ENCODE measurements around the gene PRND.

PRND gene, protein sequence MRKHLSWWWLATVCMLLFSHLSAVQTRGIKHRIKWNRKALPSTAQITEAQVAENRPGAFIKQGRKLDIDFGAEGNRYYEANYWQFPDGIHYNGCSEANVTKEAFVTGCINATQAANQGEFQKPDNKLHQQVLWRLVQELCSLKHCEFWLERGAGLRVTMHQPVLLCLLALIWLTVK

DNA sequence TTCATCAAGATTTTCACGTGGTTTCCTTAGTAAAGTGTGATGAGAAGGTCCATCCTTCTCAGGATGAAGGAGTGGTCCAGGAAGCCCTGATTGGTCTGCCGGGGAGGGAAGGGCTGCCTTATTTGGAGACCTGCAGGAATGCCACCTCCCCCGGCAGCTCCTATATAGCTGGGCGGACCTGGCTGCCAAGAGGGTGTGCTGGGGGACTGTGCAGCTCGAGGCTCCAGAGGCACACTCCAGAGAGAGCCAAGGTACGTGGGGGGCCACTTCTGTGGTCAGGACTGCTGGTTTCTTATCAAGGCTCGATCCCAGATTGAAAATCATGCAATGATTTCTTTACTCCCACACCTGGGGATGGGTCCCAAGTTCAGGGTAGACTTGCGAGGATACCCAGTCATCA, at the start of gene PRND:
PRND (plus strand) TSS at position 191 of the 400 bp plus-strand sequence. CDS start 2,643 bp downstream, outside the sequence.
- Histone ChIP-seq H3K27me3 (ENCODE audit: insufficient read depth, low read length) (peaks cover 8% of the 10 kb centered on the region), H3K9me3 (ENCODE audit: low read length) (no peaks in the 10 kb centered on the region), H3K4me1 (ENCODE audit: insufficient read depth, low read length) (peaks cover 21% of the 10 kb centered on the region), H2AFZ (ENCODE audit: low read depth, low read length) (peak within 1 kb of the TSS; percentile 17), H3K36me3 (ENCODE audit: insufficient read depth, low read length) (no peaks in the 10 kb centered on the region), H3K4me3 (ENCODE audit: low read length) (peak within 1 kb of the TSS; percentile 38)

DNA sequence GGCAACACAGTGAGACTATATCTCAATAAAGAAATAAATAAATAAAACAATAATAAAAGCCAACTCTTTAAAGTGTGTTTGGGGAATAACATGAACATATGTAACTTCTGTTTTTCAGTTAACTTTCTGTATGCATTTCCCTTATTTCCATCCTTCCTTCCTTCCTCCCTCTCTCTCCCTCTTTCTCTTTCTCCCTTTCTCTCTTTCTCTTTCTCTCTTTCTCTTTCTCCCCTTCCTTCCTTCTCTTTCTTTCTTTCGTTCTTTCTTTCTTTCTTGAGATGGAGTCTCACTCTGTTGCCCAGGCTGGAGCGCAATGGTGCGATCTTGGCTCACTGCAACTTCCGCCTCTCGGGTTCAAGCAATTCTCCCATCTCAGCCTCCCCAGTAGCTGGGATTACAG, 48.8 kb upstream of the PRND start:
- Histone ChIP-seq H3K27me3 (ENCODE audit: insufficient read depth, low read length) (no peaks in the 10 kb centered on the region), H3K4me3 (ENCODE audit: low read length) (no peak overlapping the region), H3K36me3 (ENCODE audit: insufficient read depth, low read length) (no peaks in the 10 kb centered on the region), H2AFZ (ENCODE audit: low read depth, low read length) (no peak overlapping the region), H3K4me1 (ENCODE audit: insufficient read depth, low read length) (no peaks in the 10 kb centered on the region), H3K9me3 (ENCODE audit: low read length) (no peaks in the 10 kb centered on the region)

DNA sequence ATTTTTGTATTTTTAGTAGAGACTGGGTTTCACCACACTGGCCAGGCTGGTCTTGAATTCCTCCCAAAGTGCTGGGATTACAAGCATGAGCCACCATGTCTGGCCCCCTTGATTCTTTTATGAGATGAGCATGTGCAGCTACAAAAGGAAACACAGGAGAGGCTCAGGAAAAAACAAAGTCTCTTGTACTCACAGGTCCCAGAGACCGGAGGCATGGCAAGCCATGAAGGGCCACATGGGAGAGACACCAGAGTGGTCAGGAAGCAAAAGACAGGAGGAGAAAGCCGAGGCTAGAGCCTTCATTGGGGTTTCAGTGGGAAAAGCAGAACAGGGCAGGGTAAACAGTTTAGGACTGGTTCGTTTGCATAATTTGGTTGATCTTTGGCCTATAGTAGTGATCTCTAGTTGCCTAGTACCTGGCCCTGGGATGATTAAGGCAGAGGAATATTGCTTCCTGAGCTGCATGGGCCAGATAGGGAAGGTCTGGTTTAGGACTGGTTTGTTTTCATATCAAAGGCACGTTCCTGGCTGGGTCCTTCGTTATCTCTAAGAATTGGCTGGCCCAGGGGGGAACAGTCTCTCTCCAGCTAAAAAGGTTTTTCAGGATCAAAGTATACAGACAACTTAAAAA, 48.2 kb upstream of the PRND start:
- Histone ChIP-seq H3K4me3 (ENCODE audit: low read length) (no peak overlapping the region), H3K36me3 (ENCODE audit: insufficient read depth, low read length) (no peaks in the 10 kb centered on the region), H2AFZ (ENCODE audit: low read depth, low read length) (no peak overlapping the region), H3K27me3 (ENCODE audit: insufficient read depth, low read length) (no peaks in the 10 kb centered on the region), H3K9me3 (ENCODE audit: low read length) (no peaks in the 10 kb centered on the region), H3K4me1 (ENCODE audit: insufficient read depth, low read length) (no peaks in the 10 kb centered on the region)

DNA sequence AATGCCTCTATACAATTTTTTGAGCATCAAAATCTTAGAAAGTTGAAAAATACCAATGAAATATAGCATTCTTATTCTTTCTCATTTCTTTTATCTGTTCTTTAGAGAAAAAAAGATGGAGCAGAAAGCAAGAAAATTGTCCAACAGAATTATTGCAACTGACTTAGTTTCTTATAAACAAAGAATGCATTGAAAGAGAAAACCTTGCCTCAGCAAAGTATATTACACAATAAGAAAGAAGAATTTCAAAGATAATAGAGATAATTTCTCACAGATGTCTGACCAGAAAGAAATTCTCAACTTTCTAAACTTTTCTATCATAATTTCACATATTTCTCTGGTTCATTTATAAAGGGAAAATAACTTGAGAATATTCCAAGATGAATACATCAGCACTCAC, 47.0 kb upstream of the PRND start:
- H3K4me1 ChIP-seq (ENCODE audit: insufficient read depth, low read length): no peaks in the 10 kb centered on the region
- no peaks in the 10 kb centered on the region for H3K36me3 ChIP-seq (ENCODE audit: insufficient read depth, low read length)
- no peaks in the 10 kb centered on the region for H3K27me3 ChIP-seq (ENCODE audit: insufficient read depth, low read length)
- H2AFZ ChIP-seq (ENCODE audit: low read depth, low read length): no peak overlapping the region
- H3K4me3 ChIP-seq (ENCODE audit: low read length): no peak overlapping the region
- H3K9me3 ChIP-seq (ENCODE audit: low read length): no peaks in the 10 kb centered on the region

DNA sequence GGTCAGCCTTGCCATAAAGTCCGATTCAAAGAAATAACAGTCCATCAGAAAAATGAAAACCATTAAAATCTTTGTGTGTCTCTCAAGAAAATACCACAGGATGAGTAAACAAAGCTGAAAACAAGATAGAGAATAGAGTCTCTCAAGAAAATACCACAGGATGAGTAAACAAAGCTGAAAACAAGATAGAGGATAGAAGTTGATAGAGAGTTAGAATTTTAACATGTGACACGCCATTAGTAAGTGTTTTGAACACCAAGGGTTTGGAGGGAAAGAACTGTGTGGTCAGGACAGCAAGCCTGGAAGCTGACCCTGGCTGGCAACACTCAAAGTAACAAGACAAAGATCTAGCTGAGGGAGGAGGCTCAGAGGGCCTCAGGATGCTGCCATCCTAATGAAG, 43.9 kb upstream of the PRND start:
- Histone ChIP-seq H3K4me3 (ENCODE audit: low read length) (no peak overlapping the region), H3K9me3 (ENCODE audit: low read length) (no peaks in the 10 kb centered on the region), H2AFZ (ENCODE audit: low read depth, low read length) (no peak overlapping the region), H3K36me3 (ENCODE audit: insufficient read depth, low read length) (no peaks in the 10 kb centered on the region), H3K27me3 (ENCODE audit: insufficient read depth, low read length) (no peaks in the 10 kb centered on the region), H3K4me1 (ENCODE audit: insufficient read depth, low read length) (no peaks in the 10 kb centered on the region)

DNA sequence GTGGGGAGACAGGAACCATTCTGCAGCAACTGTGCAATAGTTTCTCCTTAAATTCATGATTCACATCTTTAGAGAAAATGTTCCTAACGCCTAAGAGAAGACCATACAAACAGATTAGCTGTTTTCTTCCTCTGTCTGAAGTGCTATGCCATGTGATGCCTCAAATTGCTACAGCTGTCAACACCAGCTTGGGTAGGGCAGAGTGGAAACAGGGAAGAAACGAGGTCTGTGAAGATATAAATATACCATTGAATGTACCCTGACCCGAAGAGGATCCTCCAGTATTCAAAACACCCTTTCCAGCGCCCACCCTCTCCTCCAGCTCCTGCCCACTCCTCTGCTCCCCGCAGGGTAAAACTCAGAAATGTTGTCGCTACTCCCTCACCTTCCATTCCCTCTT, 40.3 kb upstream of the PRND start:
- Histone ChIP-seq H3K36me3 (ENCODE audit: insufficient read depth, low read length) (no peaks in the 10 kb centered on the region), H3K27me3 (ENCODE audit: insufficient read depth, low read length) (peaks cover 4% of the 10 kb centered on the region), H3K9me3 (ENCODE audit: low read length) (no peaks in the 10 kb centered on the region), H3K4me1 (ENCODE audit: insufficient read depth, low read length) (peaks cover 6% of the 10 kb centered on the region), H3K4me3 (ENCODE audit: low read length) (no peak overlapping the region), H2AFZ (ENCODE audit: low read depth, low read length) (no peak overlapping the region)

DNA sequence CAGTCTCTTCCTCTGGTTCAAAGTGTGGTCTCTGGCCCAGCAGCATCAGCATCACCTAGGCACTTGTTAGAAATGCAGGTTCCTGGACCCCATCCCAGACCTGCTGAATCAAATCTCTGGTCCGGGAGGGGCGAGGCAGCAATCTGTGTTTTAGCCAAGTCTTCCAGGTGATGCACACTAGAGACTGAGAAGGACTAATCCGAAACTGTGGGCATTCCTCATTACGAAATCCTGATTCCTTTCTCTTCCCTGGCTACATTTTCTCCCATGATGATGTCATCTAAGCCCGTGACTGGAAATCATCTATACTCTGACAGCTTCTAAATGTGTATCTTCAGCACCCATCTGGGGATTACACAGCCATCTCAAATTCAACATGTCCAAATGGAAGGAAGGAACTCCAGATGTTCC, 39.7 kb upstream of the PRND start:
- Histone ChIP-seq H3K27me3 (ENCODE audit: insufficient read depth, low read length) (peaks cover 4% of the 10 kb centered on the region), H3K4me3 (ENCODE audit: low read length) (no peak overlapping the region), H2AFZ (ENCODE audit: low read depth, low read length) (no peak overlapping the region), H3K36me3 (ENCODE audit: insufficient read depth, low read length) (no peaks in the 10 kb centered on the region), H3K4me1 (ENCODE audit: insufficient read depth, low read length) (peaks cover 6% of the 10 kb centered on the region), H3K9me3 (ENCODE audit: low read length) (no peaks in the 10 kb centered on the region)

DNA sequence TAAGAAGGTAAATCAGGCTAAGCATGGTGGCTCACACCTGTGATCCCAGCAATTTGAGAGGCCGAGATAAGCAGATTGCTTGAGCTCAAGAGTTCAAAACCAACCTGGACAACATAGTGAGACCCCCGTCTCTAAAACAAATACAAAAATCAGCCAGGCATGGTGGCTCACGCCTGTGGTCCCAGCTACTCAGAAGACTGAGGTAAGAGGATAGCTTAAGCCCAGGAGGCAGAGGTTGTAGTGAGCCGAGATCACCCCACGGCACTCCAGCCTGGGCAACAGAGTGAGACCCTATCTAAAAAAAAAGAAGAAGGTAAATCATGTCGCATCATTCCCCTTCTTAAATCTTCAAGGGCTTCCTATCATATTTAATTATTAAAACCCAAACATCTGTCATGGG, 39.0 kb upstream of the PRND start:
- no peak overlapping the region for H3K4me3 ChIP-seq (ENCODE audit: low read length)
- peaks cover 6% of the 10 kb centered on the region for H3K4me1 ChIP-seq (ENCODE audit: insufficient read depth, low read length)
- H2AFZ ChIP-seq (ENCODE audit: low read depth, low read length): no peak overlapping the region
- H3K9me3 ChIP-seq (ENCODE audit: low read length): no peaks in the 10 kb centered on the region
- peaks cover 4% of the 10 kb centered on the region for H3K27me3 ChIP-seq (ENCODE audit: insufficient read depth, low read length)
- H3K36me3 ChIP-seq (ENCODE audit: insufficient read depth, low read length): no peaks in the 10 kb centered on the region

DNA sequence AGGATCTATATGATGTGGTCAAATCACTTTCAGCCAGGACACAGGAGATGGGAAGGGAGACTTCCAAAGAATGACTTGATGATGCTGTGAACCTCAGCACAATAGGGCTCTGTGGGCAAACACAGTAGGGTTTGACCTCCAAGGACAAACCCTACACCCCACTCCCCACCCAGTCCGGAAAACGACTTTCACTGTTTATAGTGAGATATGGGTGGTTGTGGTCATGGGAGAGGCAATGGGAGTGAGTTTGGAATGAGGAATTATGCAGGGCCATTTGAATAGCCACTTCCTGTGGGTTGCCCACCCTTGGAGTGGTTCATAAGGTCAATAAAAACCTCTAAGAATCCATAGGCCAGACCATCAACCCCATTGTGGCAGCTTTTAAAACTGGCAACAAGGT, 38.4 kb upstream of the PRND start:
- peaks cover 4% of the 10 kb centered on the region for H3K27me3 ChIP-seq (ENCODE audit: insufficient read depth, low read length)
- H3K9me3 ChIP-seq (ENCODE audit: low read length): no peaks in the 10 kb centered on the region

DNA sequence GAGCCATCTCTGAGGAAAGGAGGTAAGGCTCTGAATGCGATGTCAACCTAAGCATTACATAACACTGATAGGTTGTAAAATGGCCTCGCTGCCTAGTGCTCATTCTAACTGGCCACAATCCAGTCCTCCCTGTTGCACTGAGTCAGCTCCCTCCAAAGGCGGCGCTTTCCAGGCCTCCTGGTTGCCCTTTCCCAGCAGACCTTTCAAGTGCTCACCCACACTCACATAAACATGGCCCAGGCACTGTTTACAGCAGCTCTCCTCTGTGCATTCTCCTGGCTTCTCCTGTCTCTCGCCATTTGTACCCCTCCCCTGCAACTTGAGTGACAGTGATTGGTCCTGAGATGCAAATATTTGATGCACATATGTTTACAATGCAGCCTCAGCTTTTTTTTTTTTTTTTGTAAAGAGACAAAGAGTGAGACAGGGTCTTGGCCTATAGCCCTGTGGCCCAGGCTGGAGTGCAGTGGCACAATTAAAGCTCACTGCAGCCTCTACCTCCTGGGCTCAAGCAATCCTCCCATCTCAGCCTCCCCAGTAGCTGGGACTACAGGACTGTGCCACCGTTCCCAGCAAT, 36.8 kb upstream of the PRND start:
- Histone ChIP-seq H3K4me3 (ENCODE audit: low read length) (no peak overlapping the region), H2AFZ (ENCODE audit: low read depth, low read length) (no peak overlapping the region), H3K9me3 (ENCODE audit: low read length) (no peaks in the 10 kb centered on the region), H3K4me1 (ENCODE audit: insufficient read depth, low read length) (peaks cover 15% of the 10 kb centered on the region), H3K36me3 (ENCODE audit: insufficient read depth, low read length) (no peaks in the 10 kb centered on the region), H3K27me3 (ENCODE audit: insufficient read depth, low read length) (peaks cover 4% of the 10 kb centered on the region)

More for the DNA sequence above, 38.4 kb upstream of the PRND start:
- Histone ChIP-seq H3K36me3 (ENCODE audit: insufficient read depth, low read length) (no peaks in the 10 kb centered on the region), H3K4me1 (ENCODE audit: insufficient read depth, low read length) (peaks cover 6% of the 10 kb centered on the region), H2AFZ (ENCODE audit: low read depth, low read length) (no peak overlapping the region), H3K4me3 (ENCODE audit: low read length) (no peak overlapping the region)

DNA sequence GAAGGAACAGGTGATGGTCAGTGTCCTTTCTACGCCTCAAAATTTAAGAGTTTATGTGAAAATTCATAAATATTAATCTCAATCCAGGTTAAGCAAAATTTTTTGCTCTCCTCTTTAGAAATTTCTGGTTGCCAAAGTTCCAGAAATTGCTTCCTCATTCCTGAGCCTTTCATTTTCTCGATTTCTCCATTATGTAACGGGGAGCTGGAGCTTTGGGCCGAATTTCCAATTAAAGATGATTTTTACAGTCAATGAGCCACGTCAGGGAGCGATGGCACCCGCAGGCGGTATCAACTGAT, 35.8 kb upstream of the PRND start:
- peaks cover 4% of the 10 kb centered on the region for H3K27me3 ChIP-seq (ENCODE audit: insufficient read depth, low read length)
- H2AFZ ChIP-seq (ENCODE audit: low read depth, low read length): peak overlapping the region; percentile 90
- no peaks in the 10 kb centered on the region for H3K36me3 ChIP-seq (ENCODE audit: insufficient read depth, low read length)
- H3K4me3 ChIP-seq (ENCODE audit: low read length): peak overlapping the region; percentile 77
- peaks cover 20% of the 10 kb centered on the region for H3K4me1 ChIP-seq (ENCODE audit: insufficient read depth, low read length)
- no peaks in the 10 kb centered on the region for H3K9me3 ChIP-seq (ENCODE audit: low read length)

DNA sequence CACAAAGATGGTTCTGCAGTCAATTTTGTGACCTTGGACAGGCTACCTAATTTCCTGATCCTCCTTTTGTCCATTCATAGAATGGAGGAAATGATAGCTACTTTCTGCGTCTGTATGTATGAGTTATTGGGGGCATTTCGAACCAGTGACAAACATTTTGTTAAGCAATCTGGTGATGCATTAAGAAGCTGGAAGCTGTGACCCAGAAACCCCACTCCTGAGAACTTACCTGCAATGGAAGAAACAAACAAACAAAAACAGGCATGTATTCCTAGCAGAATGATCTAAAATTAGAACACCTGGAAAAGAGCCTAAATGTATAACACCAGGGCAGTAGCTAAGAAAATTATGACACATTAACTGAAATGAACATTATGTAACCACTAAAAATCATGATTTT, 33.4 kb upstream of the PRND start:
- H3K4me3 ChIP-seq (ENCODE audit: low read length): no peak overlapping the region
- no peaks in the 10 kb centered on the region for H3K9me3 ChIP-seq (ENCODE audit: low read length)
- peaks cover 20% of the 10 kb centered on the region for H3K4me1 ChIP-seq (ENCODE audit: insufficient read depth, low read length)
- no peaks in the 10 kb centered on the region for H3K36me3 ChIP-seq (ENCODE audit: insufficient read depth, low read length)
- H2AFZ ChIP-seq (ENCODE audit: low read depth, low read length): no peak overlapping the region
- H3K27me3 ChIP-seq (ENCODE audit: insufficient read depth, low read length): peaks cover under 1% of the 10 kb centered on the region

DNA sequence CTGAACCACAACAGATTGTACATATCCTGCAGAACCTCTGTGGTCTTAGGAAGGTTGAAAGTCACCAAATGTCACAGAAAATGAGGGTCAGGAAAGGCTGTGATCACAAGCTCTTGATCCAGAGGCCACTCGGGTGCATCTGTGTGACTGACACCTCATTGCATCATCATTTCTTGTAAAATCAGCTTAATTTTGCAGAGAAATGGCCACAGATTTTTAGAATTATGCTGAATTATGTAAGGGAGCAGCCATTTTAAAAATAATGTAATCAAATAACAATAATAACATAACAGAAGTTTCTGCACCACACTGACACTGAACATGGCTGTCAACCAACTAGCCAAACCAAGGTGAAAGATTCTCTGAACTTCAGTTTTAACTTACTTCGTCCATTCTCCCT, 32.5 kb upstream of the PRND start:
- no peak overlapping the region for H3K4me3 ChIP-seq (ENCODE audit: low read length)
- no peaks in the 10 kb centered on the region for H3K9me3 ChIP-seq (ENCODE audit: low read length)
- no peaks in the 10 kb centered on the region for H3K36me3 ChIP-seq (ENCODE audit: insufficient read depth, low read length)
- no peak overlapping the region for H2AFZ ChIP-seq (ENCODE audit: low read depth, low read length)
- peaks cover 20% of the 10 kb centered on the region for H3K4me1 ChIP-seq (ENCODE audit: insufficient read depth, low read length)
- no peaks in the 10 kb centered on the region for H3K27me3 ChIP-seq (ENCODE audit: insufficient read depth, low read length)

DNA sequence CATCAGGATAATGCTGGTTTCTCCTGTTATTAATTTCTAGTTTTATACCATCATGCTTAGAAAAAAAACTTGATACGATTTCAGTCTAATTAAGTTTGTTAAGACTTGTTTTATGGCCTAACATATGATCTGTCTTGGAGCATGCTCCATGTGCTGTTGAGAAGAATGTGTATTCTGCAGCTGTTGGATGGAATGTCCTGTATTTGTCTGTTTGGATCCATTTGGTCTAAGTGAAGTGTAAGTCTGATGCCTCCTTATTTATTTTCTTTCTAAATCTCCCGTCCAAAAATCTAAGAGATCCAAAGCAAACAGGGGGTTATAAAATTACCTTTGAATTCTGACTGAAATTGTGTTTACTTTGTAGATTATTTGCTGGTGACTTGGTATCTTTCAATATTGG, 30.0 kb upstream of the PRND start:
- Histone ChIP-seq H3K27me3 (ENCODE audit: insufficient read depth, low read length) (no peaks in the 10 kb centered on the region), H3K36me3 (ENCODE audit: insufficient read depth, low read length) (no peaks in the 10 kb centered on the region), H3K4me1 (ENCODE audit: insufficient read depth, low read length) (peaks cover 16% of the 10 kb centered on the region), H3K9me3 (ENCODE audit: low read length) (no peaks in the 10 kb centered on the region), H2AFZ (ENCODE audit: low read depth, low read length) (no peak overlapping the region), H3K4me3 (ENCODE audit: low read length) (no peak overlapping the region)

Measured in neuron (in vitro differentiated cells).